Measurements from ENCODE around the gene RNF217.
"Not testable (repeated sequence)": the region's sequence is repeated elsewhere in the genome, so short reads cannot be mapped to it uniquely, and the experiment has no call there.

Gene RNF217

DNA sequence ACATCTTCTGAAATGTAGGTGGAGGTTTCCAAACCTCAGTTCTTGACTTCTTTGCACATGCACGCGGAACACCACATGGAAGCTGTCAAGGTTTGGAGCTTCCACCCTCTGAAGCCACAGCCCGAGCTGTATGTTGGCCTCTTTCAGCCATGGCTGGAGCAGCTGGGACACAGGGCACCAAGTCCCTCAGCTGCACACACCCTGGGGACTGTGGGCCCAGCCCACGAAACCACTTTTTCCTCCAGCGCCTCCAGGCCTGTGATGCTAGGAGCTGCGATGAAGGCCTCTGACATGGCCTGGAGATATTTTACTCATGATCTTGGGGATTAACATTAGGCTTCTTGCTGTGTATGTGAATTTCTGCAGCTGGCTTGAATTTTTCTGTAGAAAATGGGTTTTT is 68.7 kb downstream of the RNF217 start:
- TF ChIP-seq, protein P1, sequence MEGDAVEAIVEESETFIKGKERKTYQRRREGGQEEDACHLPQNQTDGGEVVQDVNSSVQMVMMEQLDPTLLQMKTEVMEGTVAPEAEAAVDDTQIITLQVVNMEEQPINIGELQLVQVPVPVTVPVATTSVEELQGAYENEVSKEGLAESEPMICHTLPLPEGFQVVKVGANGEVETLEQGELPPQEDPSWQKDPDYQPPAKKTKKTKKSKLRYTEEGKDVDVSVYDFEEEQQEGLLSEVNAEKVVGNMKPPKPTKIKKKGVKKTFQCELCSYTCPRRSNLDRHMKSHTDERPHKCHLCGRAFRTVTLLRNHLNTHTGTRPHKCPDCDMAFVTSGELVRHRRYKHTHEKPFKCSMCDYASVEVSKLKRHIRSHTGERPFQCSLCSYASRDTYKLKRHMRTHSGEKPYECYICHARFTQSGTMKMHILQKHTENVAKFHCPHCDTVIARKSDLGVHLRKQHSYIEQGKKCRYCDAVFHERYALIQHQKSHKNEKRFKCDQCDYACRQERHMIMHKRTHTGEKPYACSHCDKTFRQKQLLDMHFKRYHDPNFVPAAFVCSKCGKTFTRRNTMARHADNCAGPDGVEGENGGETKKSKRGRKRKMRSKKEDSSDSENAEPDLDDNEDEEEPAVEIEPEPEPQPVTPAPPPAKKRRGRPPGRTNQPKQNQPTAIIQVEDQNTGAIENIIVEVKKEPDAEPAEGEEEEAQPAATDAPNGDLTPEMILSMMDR (IDR thresholded peaks at IDR 0.05; ENCODE audit: borderline replicate concordance, control extremely low read depth, extremely low read depth, insufficient read depth, missing control alignments), result no peak
- in situ Hi-C loops (cut with MboI; ENCODE audit: low sequenced_read_pairs, unreplicated experiment), result no loop called here
- DNase-seq (ENCODE audit: low spot score), result no peak

DNA sequence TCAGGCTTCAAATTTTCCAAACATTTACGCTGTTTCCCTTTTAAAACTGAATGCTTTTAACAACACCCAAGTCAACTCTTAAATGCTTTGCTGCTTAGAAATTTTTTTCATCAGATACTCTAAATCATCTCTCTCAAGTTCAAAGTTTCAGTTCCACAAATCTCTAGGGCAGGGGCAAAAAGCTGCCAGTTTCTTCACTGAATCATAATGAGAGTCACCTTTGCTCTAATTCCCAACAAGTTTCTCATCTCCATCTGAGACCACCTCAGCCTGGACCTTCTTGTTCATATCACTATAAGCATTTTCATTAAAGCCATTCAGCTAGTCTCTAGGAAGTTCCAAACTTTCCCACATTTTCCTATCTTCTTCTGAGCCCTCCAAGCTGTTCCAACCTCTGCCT is 69.1 kb downstream of the RNF217 start:
- TF ChIP-seq, protein P1 (IDR thresholded peaks at IDR 0.05; ENCODE audit: borderline replicate concordance, control extremely low read depth, extremely low read depth, insufficient read depth, missing control alignments), result no peak
- DNase-seq (ENCODE audit: low spot score), result no peak
- in situ Hi-C loops (cut with MboI; ENCODE audit: low sequenced_read_pairs, unreplicated experiment), result no loop called here

DNA sequence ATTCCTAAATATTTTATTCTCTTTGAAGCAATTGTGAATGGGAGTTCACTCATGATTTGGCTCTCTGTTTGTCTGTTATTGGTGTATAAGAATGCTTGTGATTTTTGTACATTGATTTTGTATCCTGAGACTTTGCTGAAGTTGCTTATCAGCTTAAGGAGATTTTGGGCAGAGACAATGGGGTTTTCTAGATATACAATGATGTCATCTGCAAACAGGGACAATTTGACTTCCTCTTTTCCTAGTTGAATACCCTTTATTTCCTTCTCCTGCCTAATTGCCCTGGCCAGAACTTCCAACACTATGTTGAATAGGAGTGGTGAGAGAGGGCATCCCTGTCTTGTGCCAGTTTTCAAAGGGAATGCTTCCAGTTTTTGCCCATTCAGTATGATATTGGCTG is 72.7 kb downstream of the RNF217 start:
- in situ Hi-C loops (cut with MboI; ENCODE audit: low sequenced_read_pairs, unreplicated experiment); DNase-seq (ENCODE audit: low spot score): not testable (repeated sequence)

DNA sequence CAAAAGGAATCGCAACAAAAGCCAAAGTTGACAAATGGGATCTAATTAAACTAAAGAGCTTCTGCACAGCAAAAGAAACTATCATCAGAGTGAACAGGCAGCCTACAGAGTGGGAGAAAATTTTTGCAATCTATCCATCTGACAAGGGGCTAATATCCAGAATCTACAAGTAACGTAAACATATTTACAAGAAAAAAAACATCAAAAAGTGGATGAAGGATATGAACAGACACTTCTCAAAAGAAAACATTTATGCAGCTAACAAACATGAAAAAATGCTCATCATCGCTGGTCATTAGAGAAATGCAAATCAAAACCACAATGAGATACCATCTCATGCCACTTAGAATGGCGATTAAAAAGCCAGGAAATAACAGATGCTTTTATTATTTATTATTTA is 74.2 kb downstream of the RNF217 start:
- DNase-seq (ENCODE audit: low spot score); in situ Hi-C loops (cut with MboI; ENCODE audit: low sequenced_read_pairs, unreplicated experiment): not testable (repeated sequence)

DNA sequence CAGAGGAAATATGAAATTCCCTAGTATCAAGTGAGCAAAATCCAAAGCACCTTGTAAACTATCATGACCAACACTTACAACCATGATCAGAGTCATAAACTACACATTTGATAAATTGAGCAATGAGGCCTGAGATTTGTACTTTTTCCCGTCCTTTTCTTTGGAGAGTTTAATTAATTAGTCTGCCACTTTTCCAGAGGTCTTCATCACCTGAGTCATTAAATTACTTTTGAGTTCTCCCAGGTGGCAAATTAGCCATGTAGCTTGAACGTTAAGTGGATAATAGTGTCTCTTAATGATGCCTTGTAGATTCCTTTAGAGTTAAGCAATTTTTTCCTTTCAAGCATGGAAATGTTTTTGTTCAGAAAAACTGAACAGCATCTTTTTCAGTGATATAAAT is 75.6 kb downstream of the RNF217 start:
- DNase-seq (ENCODE audit: low spot score), result no peak
- in situ Hi-C loops (cut with MboI; ENCODE audit: low sequenced_read_pairs, unreplicated experiment), result no loop called here
- TF ChIP-seq, protein P1 (IDR thresholded peaks at IDR 0.05; ENCODE audit: borderline replicate concordance, control extremely low read depth, extremely low read depth, insufficient read depth, missing control alignments), result no peak

DNA sequence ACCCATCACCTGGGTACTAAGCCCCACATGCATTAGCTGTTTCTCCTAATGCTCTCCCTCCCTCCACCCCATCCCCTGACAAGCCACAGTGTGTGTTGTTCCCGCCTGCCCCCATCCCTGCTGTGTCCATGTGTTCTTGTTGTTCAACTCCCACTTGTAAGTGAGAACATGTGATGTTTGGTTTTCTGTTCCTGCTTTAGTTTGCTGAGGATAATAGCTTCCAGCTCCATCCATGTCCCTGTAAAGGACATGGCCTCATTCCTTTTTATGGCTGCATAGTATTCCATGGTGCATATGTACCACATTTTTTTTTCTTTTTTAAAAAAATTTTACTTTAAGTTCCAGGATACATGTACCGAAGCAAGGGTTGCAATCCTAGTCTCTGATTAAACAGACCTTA is 76.7 kb downstream of the RNF217 start:
- in situ Hi-C loops (cut with MboI; ENCODE audit: low sequenced_read_pairs, unreplicated experiment), result no loop called here

DNA sequence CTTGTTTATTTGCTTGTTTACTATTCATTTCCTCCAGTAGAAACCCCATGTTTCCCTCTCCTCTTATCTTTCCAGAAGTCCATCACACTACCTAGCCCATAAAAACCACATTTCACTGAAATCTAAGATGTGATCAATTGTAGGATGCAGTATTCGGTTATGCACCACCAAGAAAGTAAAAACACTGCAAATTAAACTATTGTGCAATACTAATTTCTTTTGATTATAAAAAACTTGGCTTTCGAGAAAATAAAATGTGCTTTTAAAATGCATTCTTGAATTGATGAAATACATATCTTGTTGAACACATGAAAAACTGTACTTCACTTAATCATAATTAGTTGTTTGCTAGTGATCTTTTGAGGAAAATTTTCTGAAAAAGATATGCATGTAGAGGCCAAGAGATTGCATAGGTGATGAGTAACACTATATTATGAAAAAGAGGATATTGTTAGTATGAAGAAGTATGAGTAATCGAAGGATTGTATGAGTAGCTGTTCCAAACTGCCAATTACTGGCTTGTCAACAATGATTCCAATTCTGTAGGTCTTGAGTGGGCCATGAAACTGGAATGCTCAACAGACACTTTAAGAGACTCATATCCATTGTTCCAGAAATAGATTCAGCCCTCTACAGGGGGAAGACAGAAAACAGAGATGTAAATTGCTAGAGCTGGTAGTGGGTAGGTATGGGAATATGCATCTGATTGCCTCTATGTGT is 79.7 kb downstream of the RNF217 start:
- TF ChIP-seq, protein P1 (IDR thresholded peaks at IDR 0.05; ENCODE audit: borderline replicate concordance, control extremely low read depth, extremely low read depth, insufficient read depth, missing control alignments), result no peak
- no peak for DNase-seq (ENCODE audit: low spot score)
- in situ Hi-C loops (cut with MboI; ENCODE audit: low sequenced_read_pairs, unreplicated experiment), result no loop called here

More for the DNA sequence above, 76.7 kb downstream of the RNF217 start:
- TF ChIP-seq, protein P1 (IDR thresholded peaks at IDR 0.05; ENCODE audit: borderline replicate concordance, control extremely low read depth, extremely low read depth, insufficient read depth, missing control alignments), result no peak
- DNase-seq (ENCODE audit: low spot score), result no peak

DNA sequence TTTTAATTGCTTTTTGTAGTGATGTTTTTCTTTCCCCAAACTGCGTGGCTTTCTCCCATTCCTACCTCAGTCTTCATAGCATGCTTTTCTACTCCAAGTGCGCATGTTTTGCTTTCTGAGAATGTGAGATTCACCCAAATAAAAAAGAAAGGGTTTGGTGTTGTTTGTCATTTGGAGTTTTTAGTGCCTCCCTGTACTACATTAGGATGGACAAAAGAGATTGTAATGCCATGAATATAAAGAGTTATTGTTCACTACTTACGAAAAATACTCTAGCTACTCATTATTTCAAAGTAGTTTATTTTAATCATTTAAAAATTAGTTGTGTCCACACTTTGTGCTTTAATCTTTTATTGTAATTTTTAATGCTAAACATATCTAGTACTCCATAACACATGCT is 81.8 kb downstream of the RNF217 start:
- in situ Hi-C loops (cut with MboI; ENCODE audit: low sequenced_read_pairs, unreplicated experiment), result no loop called here
- no peak for DNase-seq (ENCODE audit: low spot score)
- TF ChIP-seq, protein P1 (IDR thresholded peaks at IDR 0.05; ENCODE audit: borderline replicate concordance, control extremely low read depth, extremely low read depth, insufficient read depth, missing control alignments), result no peak
